Liver (tissue), 9 donors: Measurements from ENCODE around the gene GNG14. TPM values are rescaled to one million over a fixed set of nuclear protein-coding genes. Genes with fewer than 3 reads are reported as not detected.
"Not testable (repeated sequence)": the region's sequence is repeated elsewhere in the genome, so short reads cannot be mapped to it uniquely, and the experiment has no call there.

Experiments
- DNase-seq: peaks from one replicate; pipeline ENCODE4 v3.0.0-alpha.2; 2017; ENCODE audit warnings: low spot score
- H3K27ac ChIP-seq, 2 donors: one replicate each; pipeline ENCODE4 v1.7.0; 2013; ENCODE audit warnings: inconsistent platforms in 2 of 2, low read length in 2 of 2, control low read depth in 1 of 2, low read depth in 1 of 2, mild to moderate bottlenecking in 1 of 2
- H3K27me3 ChIP-seq, 4 donors: one replicate each; pipeline versions ENCODE4 v1.6.1 to v1.7.0; 2013; ENCODE audit warnings: low read length in 3 of 4, inconsistent platforms in 1 of 4, mild to moderate bottlenecking in 1 of 4, moderate library complexity in 1 of 4; ENCODE audit not compliant: control insufficient read depth in 4 of 4, insufficient read depth in 4 of 4
- H3K36me3 ChIP-seq, 4 donors: one replicate each; pipeline versions ENCODE4 v1.6.1 to v1.7.0; 2013; ENCODE audit warnings: low read length in 3 of 4, mild to moderate bottlenecking in 3 of 4, low read depth in 1 of 4, moderate library complexity in 1 of 4; ENCODE audit not compliant: control insufficient read depth in 4 of 4, insufficient read depth in 3 of 4
- H3K4me1 ChIP-seq, 4 donors: one replicate each; pipeline versions ENCODE4 v1.6.1 to v1.7.0; 2013; ENCODE audit warnings: low read length in 3 of 4, mild to moderate bottlenecking in 3 of 4, moderate library complexity in 1 of 4; ENCODE audit not compliant: control insufficient read depth in 4 of 4, insufficient read depth in 4 of 4
- H3K4me3 ChIP-seq, 3 donors: one replicate each; pipeline versions ENCODE4 v1.6.1 to v1.7.0; 2013; ENCODE audit warnings: low read length in 3 of 3, control low read depth in 1 of 3, low read depth in 1 of 3, mild to moderate bottlenecking in 1 of 3
- H3K9ac ChIP-seq, 2 donors: one replicate each; pipeline ENCODE4 v1.7.0; 2013; ENCODE audit warnings: low read length in 2 of 2, mild to moderate bottlenecking in 2 of 2, moderate library complexity in 2 of 2, control low read depth in 1 of 2, low read depth in 1 of 2
- H3K9me3 ChIP-seq, 4 donors: one replicate each; pipeline versions ENCODE4 v1.6.1 to v1.7.0; 2013; ENCODE audit warnings: low read length in 3 of 4; ENCODE audit not compliant: control insufficient read depth in 4 of 4
- ATF3 ChIP-seq: IDR thresholded peaks from 2 replicates; pipeline ENCODE4 v1.6.1; 2016; ENCODE audit warnings: antibody characterized with exemption
- CTCF ChIP-seq: fragments of 150-350 bp; IDR thresholded peaks from 2 replicates; pipeline ENCODE4 v1.5.1; 2017; ENCODE audit warnings: improper control_type of control experiment, low read depth, low read length; ENCODE audit not compliant: missing input control
- EGR1 ChIP-seq, 2 donors: IDR thresholded peaks; 2 replicates each; pipeline ENCODE4 v1.6.1; 2016 to 2018; ENCODE audit warnings: antibody characterized with exemption in 2 of 2, low read depth in 2 of 2
- FOXA1 ChIP-seq: IDR thresholded peaks from 2 replicates; pipeline ENCODE4 v1.6.1; 2016; ENCODE audit warnings: antibody characterized with exemption
- FOXA2 ChIP-seq: IDR thresholded peaks from 2 replicates; pipeline ENCODE4 v1.6.1; 2016; ENCODE audit warnings: antibody characterized with exemption
- GABPA ChIP-seq, 2 donors: IDR thresholded peaks in 1 of 2; conservative IDR thresholded peaks in 1 of 2; 2 replicates each; pipeline ENCODE4 v1.6.1; 2016; ENCODE audit warnings: antibody characterized with exemption in 2 of 2, mild to moderate bottlenecking in 1 of 2, moderate library complexity in 1 of 2
- HNF4A ChIP-seq, 2 donors: conservative IDR thresholded peaks; 2 replicates each; pipeline ENCODE4 v1.6.1; 2016; ENCODE audit warnings: antibody characterized with exemption in 2 of 2, mild to moderate bottlenecking in 2 of 2
- HNF4G ChIP-seq: IDR thresholded peaks from 2 replicates; pipeline ENCODE4 v1.6.1; 2016; ENCODE audit warnings: antibody characterized with exemption
- JUND ChIP-seq, 2 donors: IDR thresholded peaks; 2 replicates each; pipeline ENCODE4 v1.6.1; 2016; ENCODE audit warnings: antibody characterized with exemption in 2 of 2
- MAX ChIP-seq: IDR thresholded peaks from 2 replicates; pipeline ENCODE4 v1.6.1; 2016; ENCODE audit warnings: antibody characterized with exemption
- NR2F2 ChIP-seq: IDR thresholded peaks from 2 replicates; pipeline ENCODE4 v1.6.1; 2016; ENCODE audit warnings: antibody characterized with exemption
- RAD21 ChIP-seq, 2 donors: IDR thresholded peaks; 2 replicates each; pipeline ENCODE4 v1.6.1; 2016; ENCODE audit warnings: antibody characterized with exemption in 2 of 2, mild to moderate bottlenecking in 2 of 2
- REST ChIP-seq: IDR thresholded peaks from 2 replicates; pipeline ENCODE4 v1.6.1; 2016; ENCODE audit warnings: antibody characterized with exemption, mild to moderate bottlenecking
- RXRA ChIP-seq, 2 donors: IDR thresholded peaks; 2 replicates each; pipeline ENCODE4 v1.6.1; 2017 to 2018; ENCODE audit warnings: antibody characterized with exemption in 2 of 2, mild to moderate bottlenecking in 1 of 2
- SP1 ChIP-seq: IDR thresholded peaks from 2 replicates; pipeline ENCODE4 v1.6.1; 2018; ENCODE audit warnings: antibody characterized with exemption, mild to moderate bottlenecking
- TAF1 ChIP-seq: conservative IDR thresholded peaks from 2 replicates; pipeline ENCODE4 v1.6.1; 2016; ENCODE audit warnings: antibody characterized with exemption, mild to moderate bottlenecking
- YY1 ChIP-seq: IDR thresholded peaks from 2 replicates; pipeline ENCODE4 v1.6.1; 2016; ENCODE audit warnings: antibody characterized with exemption, mild to moderate bottlenecking
- ZBTB33 ChIP-seq: IDR thresholded peaks from 2 replicates; pipeline ENCODE4 v1.6.1; 2016; ENCODE audit warnings: antibody characterized with exemption
- WGBS: extraction: QIAGEN DNeasy Blood & Tissue Kit; methylation state at CpG from one replicate; pipeline ENCODE4 v1.1.7; 2013; 5-methylcytosine and 5-hydroxymethylcytosine counted together
- polyA plus RNA-seq, 2 donors: library from polyadenylated mRNA; stranded (reverse) in 1 of 2; unstranded in 1 of 2; fragments of 200-250 nt in 1 of 2; fragments of >200 nt in 1 of 2; fragmentation: Nextera tagmentation in 1 of 2; extraction: Ambion mirVana in 1 of 2; gene quantifications; one replicate each; pipeline versions ENCODE4 v1.2.1 to v1.2.3, GENCODE V29; 2013 to 2015
- total RNA-seq, 2 donors: library from RNA; depleted of rRNA; stranded (reverse); fragments of >200 nt; gene quantifications; one replicate each; pipeline ENCODE4 v1.2.3, GENCODE V29; 2014
- donor health status: healthy.
- donor health status: healthy.
- donor health status: healthy.
- donor health status: healthy.
- donor health status: healthy.

The GNG14 gene
- total and polyA plus RNA-seq, 4 donors, result not detected

- Histone ChIP-seq H3K4me3 (no peak overlapping the region), H3K27ac (no peak overlapping the region), H3K4me1 (no peaks in the 10 kb centered on the region), H3K9me3 (no peaks in the 10 kb centered on the region), H3K36me3 (peaks cover 30 to 65% (median 35%) of the 10 kb centered on the region in 4 donors), H3K27me3 (no peaks in the 10 kb centered on the region), H3K9ac (no peak overlapping the region)
- 97% methylated on average over 8 of the region's 8 CpGs for WGBS
- no peak for DNase-seq
- no peak for TF ChIP-seq HNF4A (conservative IDR thresholded peaks at IDR 0.05)
- TF ChIP-seq EGR1 (IDR thresholded peaks at IDR 0.05; ENCODE audit: low read depth in 2 of 2), result no peak
- TF ChIP-seq RAD21 (IDR thresholded peaks at IDR 0.05), result no peak
- TF ChIP-seq MAX, result no peak
- TF ChIP-seq TAF1, result no peak
- no peak for TF ChIP-seq FOXA1
- TF ChIP-seq RXRA (IDR thresholded peaks at IDR 0.05), result no peak
- TF ChIP-seq NR2F2, result no peak
- TF ChIP-seq SP1, result no peak
- TF ChIP-seq HNF4G, result no peak
- TF ChIP-seq JUND (IDR thresholded peaks at IDR 0.05), result no peak
- TF ChIP-seq ZBTB33, result no peak
These were observed 20.8 kb downstream of the GNG14 start for GRCh38 chr19:12708641-12709040.

GRCh38 chr19:12711187-12711586, 23.4 kb downstream of the GNG14 start:
- 97% methylated on average over 17 of the region's 17 CpGs for WGBS
- Histone ChIP-seq H3K9me3 (no peaks in the 10 kb centered on the region), H3K9ac (no peak overlapping the region), H3K36me3 (peaks cover 27 to 60% (median 29%) of the 10 kb centered on the region in 4 donors), H3K27me3 (no peaks in the 10 kb centered on the region), H3K4me3 (no peak overlapping the region), H3K27ac (no peak overlapping the region), H3K4me1 (peaks cover 2 to 9% (median 8%) of the 10 kb centered on the region in 4 donors)
- no peak for DNase-seq
- TF ChIP-seq MAX (no peak), CTCF (no peak), FOXA2 (no peak), RAD21 (IDR thresholded peaks at IDR 0.05) (no peak), TAF1 (no peak), ATF3 (no peak), REST (no peak), ZBTB33 (no peak), FOXA1 (no peak), YY1 (no peak), HNF4G (no peak), JUND (IDR thresholded peaks at IDR 0.05) (no peak), RXRA (IDR thresholded peaks at IDR 0.05) (no peak), GABPA (IDR thresholded peaks at IDR 0.05 in 1 of 2, conservative IDR thresholded peaks at IDR 0.05 in 1 of 2) (no peak)

GRCh38 chr19:12712077-12712476, 24.3 kb downstream of the GNG14 start:
- DNase-seq, H3K9me3 ChIP-seq, H3K27ac ChIP-seq, H3K4me3 ChIP-seq, H3K27me3 ChIP-seq, H3K9ac ChIP-seq: not testable (repeated sequence)
- H3K36me3 ChIP-seq, result peaks cover 24 to 54% (median 25%) of the 10 kb centered on the region in 4 donors
- 51% methylated on average over 11 of the region's 14 CpGs for WGBS
- H3K4me1 ChIP-seq, result peaks cover 4 to 15% (median 14%) of the 10 kb centered on the region in 4 donors
